GM19043 (cell line): ENCODE measurements around the gene ABCG5.

ENCODE experiments used
- ATAC-seq: cut with Tn5 transposase; IDR thresholded peaks from one replicate; pipeline ENCODE4 v1.9.1; 2021; ENCODE audit warnings: low read depth; ENCODE audit not compliant: unreplicated experiment

Gene ABCG5

DNA sequence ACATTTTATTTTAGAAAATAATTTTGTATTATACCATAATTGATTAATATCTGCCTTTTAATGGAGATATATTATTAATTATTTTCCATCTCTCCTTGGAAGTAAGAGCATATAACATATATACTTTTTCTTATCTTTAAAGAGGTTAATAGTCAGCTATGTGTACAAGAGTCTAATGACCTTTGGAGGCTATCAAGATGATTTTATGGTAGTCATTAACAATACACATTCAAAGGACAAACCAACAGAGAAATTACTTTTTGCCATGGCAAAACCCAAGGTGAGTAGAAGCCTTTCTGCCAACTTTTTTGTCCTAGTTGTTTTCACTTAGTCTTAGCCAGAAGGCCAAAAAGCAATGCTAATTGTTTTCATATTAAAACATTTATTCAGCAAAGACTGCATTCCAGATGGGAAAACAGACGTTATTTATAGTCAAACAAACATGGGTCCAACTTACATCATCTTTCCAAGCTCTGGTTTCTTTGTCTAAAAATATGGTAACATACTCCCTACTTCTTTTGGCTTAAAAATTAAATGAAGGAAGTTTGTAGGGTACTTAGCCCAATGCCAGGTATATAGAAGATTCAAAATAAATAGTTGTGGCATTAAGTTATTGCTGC, 74.4 kb downstream of the ABCG5 start:
- ATAC-seq = no peak

DNA sequence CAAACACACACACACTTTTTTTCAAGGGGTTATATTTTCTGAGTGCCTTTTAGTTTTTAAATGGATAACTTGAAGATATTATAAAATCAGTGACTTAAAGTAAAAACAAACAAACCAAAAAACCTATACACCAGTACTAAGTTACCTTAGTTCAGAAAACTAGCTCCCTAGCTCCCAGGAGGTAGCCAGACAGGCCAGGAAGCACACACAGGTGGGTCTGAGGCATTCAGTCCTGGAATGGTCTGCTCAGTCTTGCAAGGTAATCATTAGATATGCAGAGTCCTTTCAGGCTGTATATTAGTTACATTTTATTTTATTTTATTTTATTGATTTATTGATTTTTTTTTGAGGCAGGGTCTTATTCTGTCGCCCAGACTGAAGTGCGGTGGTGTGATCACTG, 75.5 kb downstream of the ABCG5 start:
- no peak for ATAC-seq
